GM10248 (cell line): ENCODE data around the gene EPM2AIP1.

ENCODE experiments used
- CTCF ChIA-PET: fragments of 300-600 bp; sonication (Branson Sonifier 250); formaldehyde crosslinking; extraction: SDS; loops from one replicate; lab custom pipeline; 2021; ENCODE audit warnings: antibody characterized with exemption; lab: Yijun Ruan, JAX
- POLR2A ChIA-PET: fragments of 350-650 bp; sonication (Branson Sonifier 250); formaldehyde crosslinking; extraction: SDS; loops from one replicate; lab custom pipeline; 2020; ENCODE audit warnings: antibody characterized with exemption; lab: Yijun Ruan, JAX
- DNase-seq: peaks from one replicate; pipeline ENCODE4 v3.0.0; 2012; ENCODE audit errors: extremely low spot score
- TF ChIP-seq, protein P1 (sequence below): IDR thresholded peaks from 2 replicates; pipeline ENCODE4 v1.5.1; 2012; ENCODE audit warnings: mild to moderate bottlenecking, low read depth; ENCODE audit errors: extremely low read depth, missing control alignments, control extremely low read depth

Gene EPM2AIP1

DNA sequence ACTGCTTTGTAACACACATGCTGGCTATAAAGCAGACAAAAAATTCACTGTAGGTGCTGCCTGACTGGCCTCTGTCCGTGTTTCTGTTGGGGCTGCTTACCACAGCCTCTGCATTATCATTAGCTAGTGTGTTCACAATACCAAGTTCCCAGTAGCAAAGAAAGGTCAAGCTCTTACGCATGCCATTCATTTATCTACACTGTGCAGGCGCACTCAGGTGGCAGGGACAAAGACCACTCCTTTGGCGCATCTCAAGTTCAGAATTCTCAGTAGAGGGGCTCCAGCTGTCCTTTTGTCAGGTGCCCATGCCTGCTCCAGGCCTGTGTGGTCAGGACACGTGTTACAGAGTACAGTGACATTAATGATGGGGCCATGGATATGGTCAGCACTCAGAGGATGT, 22.7 kb upstream of the EPM2AIP1 start:
- TF ChIP-seq, protein P1, sequence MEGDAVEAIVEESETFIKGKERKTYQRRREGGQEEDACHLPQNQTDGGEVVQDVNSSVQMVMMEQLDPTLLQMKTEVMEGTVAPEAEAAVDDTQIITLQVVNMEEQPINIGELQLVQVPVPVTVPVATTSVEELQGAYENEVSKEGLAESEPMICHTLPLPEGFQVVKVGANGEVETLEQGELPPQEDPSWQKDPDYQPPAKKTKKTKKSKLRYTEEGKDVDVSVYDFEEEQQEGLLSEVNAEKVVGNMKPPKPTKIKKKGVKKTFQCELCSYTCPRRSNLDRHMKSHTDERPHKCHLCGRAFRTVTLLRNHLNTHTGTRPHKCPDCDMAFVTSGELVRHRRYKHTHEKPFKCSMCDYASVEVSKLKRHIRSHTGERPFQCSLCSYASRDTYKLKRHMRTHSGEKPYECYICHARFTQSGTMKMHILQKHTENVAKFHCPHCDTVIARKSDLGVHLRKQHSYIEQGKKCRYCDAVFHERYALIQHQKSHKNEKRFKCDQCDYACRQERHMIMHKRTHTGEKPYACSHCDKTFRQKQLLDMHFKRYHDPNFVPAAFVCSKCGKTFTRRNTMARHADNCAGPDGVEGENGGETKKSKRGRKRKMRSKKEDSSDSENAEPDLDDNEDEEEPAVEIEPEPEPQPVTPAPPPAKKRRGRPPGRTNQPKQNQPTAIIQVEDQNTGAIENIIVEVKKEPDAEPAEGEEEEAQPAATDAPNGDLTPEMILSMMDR = no peak
- no peak for DNase-seq
- ChIA-PET CTCF (interaction anchor here (1.2 kb wide), 1 partner anchor 9 kb away, joined by 4 read pairs; no protein-coding TSS in a partner anchor), POLR2A (no interaction called here)

DNA sequence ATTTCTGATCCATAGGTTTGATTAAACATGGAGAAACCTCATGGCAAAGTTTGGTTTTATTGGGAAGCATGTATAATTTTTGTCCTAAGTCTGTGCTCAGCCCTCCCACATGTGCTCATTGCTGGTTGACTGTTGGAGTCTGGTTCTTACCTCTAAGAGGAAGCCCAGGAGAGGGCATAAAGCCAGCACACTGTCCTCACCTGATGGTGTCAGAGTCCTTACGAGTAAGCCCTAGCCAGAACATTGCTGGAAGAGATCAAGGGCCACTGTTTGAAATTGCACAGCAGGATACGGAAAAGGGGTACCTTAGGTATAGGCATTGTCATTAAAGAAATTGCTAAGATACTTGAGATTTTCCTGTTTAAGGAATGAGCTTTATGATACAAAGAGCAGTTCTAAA, 21.7 kb upstream of the EPM2AIP1 start:
- no peak for DNase-seq
- CTCF ChIA-PET = interaction anchor here (1.0 to 1.2 kb wide), 2 partner anchors 14 to 37 kb away, joined by 3 read pairs; no protein-coding TSS in a partner anchor
- TF ChIP-seq, protein P1 = no peak
- POLR2A ChIA-PET = interaction anchor here (0.5 kb wide), 1 partner anchor 16 kb away, joined by 9 read pairs; no protein-coding TSS in a partner anchor

DNA sequence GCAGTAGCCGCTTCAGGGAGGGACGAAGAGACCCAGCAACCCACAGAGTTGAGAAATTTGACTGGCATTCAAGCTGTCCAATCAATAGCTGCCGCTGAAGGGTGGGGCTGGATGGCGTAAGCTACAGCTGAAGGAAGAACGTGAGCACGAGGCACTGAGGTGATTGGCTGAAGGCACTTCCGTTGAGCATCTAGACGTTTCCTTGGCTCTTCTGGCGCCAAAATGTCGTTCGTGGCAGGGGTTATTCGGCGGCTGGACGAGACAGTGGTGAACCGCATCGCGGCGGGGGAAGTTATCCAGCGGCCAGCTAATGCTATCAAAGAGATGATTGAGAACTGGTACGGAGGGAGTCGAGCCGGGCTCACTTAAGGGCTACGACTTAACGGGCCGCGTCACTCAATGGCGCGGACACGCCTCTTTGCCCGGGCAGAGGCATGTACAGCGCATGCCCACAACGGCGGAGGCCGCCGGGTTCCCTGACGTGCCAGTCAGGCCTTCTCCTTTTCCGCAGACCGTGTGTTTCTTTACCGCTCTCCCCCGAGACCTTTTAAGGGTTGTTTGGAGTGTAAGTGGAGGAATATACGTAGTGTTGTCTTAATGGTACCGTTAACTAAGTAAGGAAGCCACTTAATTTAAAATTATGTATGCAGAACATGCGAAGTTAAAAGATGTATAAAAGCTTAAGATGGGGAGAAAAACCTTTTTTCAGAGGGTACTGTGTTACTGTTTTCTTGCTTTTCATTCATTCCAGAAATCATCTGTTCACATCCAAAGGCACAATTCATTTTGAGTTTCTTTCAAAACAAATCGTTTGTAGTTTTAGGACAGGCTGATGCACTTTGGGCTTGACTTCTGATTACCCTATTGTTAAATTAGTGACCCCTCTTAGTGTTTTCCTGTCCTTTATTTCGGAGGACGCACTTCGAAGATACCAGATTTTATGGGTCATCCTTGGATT, 674 bp upstream of the EPM2AIP1 start, which contains the start of gene MLH1:
Gene MLH1 (plus strand): TSS at position 193 of the 958 bp plus-strand sequence. CDS start 30 bp downstream, at position 223.
- CTCF ChIA-PET = interaction anchor here (0.8 to 3.2 kb wide), 9 partner anchors 15 to 218 kb away, joined by 3 to 23 read pairs (median 5); no protein-coding TSS in a partner anchor
- POLR2A ChIA-PET = interaction anchor here (0.5 to 1.0 kb wide), 7 partner anchors 12 to 72 kb away, joined by 3 to 7 read pairs (median 3); no protein-coding TSS in a partner anchor
- DNase-seq = peak; percentile 85
- TF ChIP-seq, protein P1 = no peak

DNA sequence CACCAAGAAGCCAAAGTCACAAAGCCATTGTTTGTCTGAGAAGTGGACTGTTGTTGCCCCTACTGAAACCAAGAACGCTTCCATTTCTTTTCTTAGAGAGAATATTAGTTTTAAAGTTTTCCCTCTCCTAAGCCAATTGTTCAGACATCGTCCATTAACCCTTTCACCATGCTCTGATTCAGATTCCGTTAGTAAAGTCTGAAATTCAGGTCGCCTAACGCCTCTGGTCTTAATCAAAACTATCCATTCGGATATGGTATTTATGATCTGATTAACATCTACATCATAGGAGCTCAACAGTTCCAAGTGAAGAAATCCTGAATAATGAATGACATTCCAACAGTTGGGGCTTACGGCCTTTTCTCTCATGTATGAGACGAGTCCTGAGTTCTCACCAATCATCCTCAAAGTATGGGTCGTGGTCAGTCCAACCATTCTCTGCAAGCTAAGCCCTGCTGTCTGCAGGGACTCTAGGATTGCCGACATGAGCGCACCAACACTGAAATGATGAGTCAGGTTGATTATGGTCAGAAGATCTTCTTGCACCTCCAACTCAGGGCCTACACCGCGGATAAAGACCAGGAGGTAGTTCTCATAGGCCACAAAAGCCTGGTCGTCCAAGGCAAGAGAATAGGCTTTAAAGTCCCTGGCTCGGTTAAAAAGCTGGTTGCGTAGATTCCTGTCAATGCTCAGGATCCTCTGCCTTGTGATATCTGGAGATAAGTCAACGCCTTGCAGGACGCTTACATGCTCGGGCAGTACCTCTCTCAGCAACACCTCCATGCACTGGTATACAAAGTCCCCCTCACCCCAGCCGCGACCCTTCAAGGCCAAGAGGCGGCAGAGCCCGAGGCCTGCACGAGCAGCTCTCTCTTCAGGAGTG, 767 bp downstream of the EPM2AIP1 start:
- POLR2A ChIA-PET = interaction anchor here (0.5 to 1.0 kb wide), 5 partner anchors 12 to 227 kb away, joined by 3 to 7 read pairs (median 5); no protein-coding TSS in a partner anchor
- CTCF ChIA-PET = interaction anchor here (0.7 to 3.2 kb wide), 8 partner anchors 9 to 87 kb away, joined by 3 to 23 read pairs (median 6); no protein-coding TSS in a partner anchor
- DNase-seq = no peak
- TF ChIP-seq, protein P1 = no peak

DNA sequence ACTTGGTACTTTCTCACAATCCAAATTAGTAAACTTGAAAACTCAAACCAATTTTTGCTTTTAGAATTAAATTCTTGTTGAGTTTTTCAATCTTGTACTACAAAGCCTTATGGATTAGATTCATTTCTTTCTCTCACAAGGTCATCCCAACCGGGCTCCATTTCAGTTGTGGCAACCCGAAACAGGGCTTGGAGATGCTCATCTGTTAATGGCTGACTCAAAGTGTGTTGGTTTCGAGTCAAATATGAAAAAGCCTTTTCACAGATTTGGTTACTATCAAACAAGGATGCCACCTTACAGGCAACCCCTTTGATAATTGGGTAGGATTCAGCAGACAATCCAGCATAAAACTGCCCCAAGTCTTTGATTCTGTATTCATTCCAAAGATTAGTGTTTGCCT, 1.8 kb downstream of the EPM2AIP1 start:
- ChIA-PET CTCF (interaction anchor here (0.7 to 3.0 kb wide), 4 partner anchors 8 to 86 kb away, joined by 3 to 8 read pairs (median 3); no protein-coding TSS in a partner anchor), POLR2A (interaction anchor here (0.5 to 0.8 kb wide), 3 partner anchors 21 to 228 kb away, joined by 3 to 7 read pairs (median 3); no protein-coding TSS in a partner anchor)
- TF ChIP-seq, protein P1 = no peak
- no peak for DNase-seq
